Stomach (tissue), 9 donors: ENCODE data around the gene ADTRP. TPM values are rescaled to one million over a fixed set of nuclear protein-coding genes. Genes with fewer than 3 reads are reported as not detected.

Experiments
- DNase-seq, 2 donors: peaks; one replicate each; pipeline versions ENCODE4 v3.0.0 to v3.0.0-alpha.2; 2013 to 2019
- H3K27ac ChIP-seq, 5 donors: fragments of 200-600 bp in 4 of 5; sonication (generic) in 4 of 5; one replicate each; pipeline ENCODE4 v1.5.1; 2013 to 2019; ENCODE audit warnings: mild to moderate bottlenecking in 1 of 5, moderate library complexity in 1 of 5
- H3K27me3 ChIP-seq, 3 donors: fragments of 200-600 bp; sonication (generic); one replicate each; pipeline ENCODE4 v1.5.1; 2017 to 2019; ENCODE audit warnings: mixed run types in 1 of 3
- H3K36me3 ChIP-seq, 4 donors: fragments of 200-600 bp; sonication (generic); 1 replicate in 3 of 4; 2 replicates in 1 of 4; pipeline ENCODE4 v1.5.1; 2016 to 2019
- H3K4me1 ChIP-seq, 4 donors: fragments of 200-600 bp; sonication (generic); one replicate each; pipeline ENCODE4 v1.5.1; 2016 to 2019
- H3K4me3 ChIP-seq, 4 donors: fragments of 200-600 bp; sonication (generic) in 3 of 4; one replicate each; pipeline ENCODE4 v1.5.1; 2016 to 2019; ENCODE audit warnings: mild to moderate bottlenecking in 1 of 4
- H3K9me3 ChIP-seq, 4 donors: fragments of 200-600 bp; sonication (generic); one replicate each; pipeline ENCODE4 v1.5.1; 2016 to 2019
- EP300 ChIP-seq: sonication (generic); formaldehyde crosslinking; IDR thresholded peaks from one replicate; pipeline ENCODE4 v1.6.1; 2017; ENCODE audit warnings: antibody characterized with exemption
- POLR2A ChIP-seq, 4 donors: fragments of 450-650 bp; IDR thresholded peaks; one replicate each; pipeline ENCODE4 v1.6.1; 2016; ENCODE audit warnings: antibody characterized with exemption in 4 of 4, control low read depth in 2 of 4, mild to moderate bottlenecking in 1 of 4, moderate library complexity in 1 of 4
- POLR2AphosphoS5 ChIP-seq, 3 donors: sonication (generic); formaldehyde crosslinking; IDR thresholded peaks; one replicate each; pipeline ENCODE4 v1.6.1; 2016; ENCODE audit warnings: antibody characterized with exemption in 3 of 3
- WGBS, 5 donors: extraction: QIAGEN DNeasy Blood & Tissue Kit in 3 of 5; methylation state at CpG; one replicate each; pipeline versions ENCODE4 v1.1.5 to v1.1.7; 2013 to 2018; 5-methylcytosine and 5-hydroxymethylcytosine counted together
- intact Hi-C: fragments of 100-400 bp; cut with DNase I; formaldehyde crosslinking; loops from one replicate; pipeline ENCODE4 v1.15.1; 2023; ENCODE audit warnings: low total_unique reads
- polyA plus RNA-seq, 3 donors: library from polyadenylated mRNA; stranded (reverse); fragments of 200-250 nt; gene quantifications; one replicate each; pipeline ENCODE4 v1.2.3, GENCODE V29; 2013
- total RNA-seq, 5 donors: library from RNA; depleted of rRNA; stranded (reverse); fragments of >200 nt; gene quantifications; one replicate each; pipeline versions ENCODE4 v1.1.0 to v1.2.3, GENCODE V29; 2014 to 2016
- TF ChIP-seq, protein P1 (sequence below), 7 experiments: fragments of 450-650 bp in 4 of 7; fragments of 200-600 bp in 3 of 7; sonication (generic) in 3 of 7; IDR thresholded peaks; one replicate each; pipeline ENCODE4 v1.5.1; 2016 to 2019; ENCODE audit warnings: antibody characterized with exemption in 7 of 7, control low read depth in 2 of 7, mild to moderate bottlenecking in 1 of 7
- donor health status: healthy with polysubstance abuse.
- donor health status: Bipolar disorder and iron deficiency.
- donor health status: healthy.

The ADTRP gene
- total and polyA plus RNA-seq, 8 donors = 3.9 to 63.6 (median 20.8) TPM

DNA sequence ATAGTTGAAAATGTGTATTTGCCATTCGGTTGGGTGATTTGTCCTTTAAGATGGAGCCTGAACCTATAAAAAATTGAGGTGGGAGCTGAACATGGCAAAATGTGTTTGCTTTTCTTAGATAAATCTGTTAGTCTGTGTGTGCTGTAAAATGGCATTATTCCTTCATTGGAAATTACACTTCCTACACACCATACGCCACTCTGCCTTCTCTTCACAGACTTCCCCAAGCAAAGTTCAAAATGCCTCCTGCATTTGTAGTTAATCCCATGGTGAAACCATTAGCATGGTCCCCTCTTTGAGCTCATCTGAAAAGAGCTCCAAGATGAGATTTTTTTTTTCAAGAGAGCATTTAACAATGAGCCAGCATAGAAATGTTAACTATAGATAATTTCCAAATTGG lies 567 bp downstream of the ADTRP start:
- intact Hi-C loops = no loop called here
- TF ChIP-seq EP300 (no peak), POLR2A (IDR thresholded peaks at IDR 0.05) (no peak), POLR2AphosphoS5 (IDR thresholded peaks at IDR 0.05) (no peak)
- TF ChIP-seq, protein P1, sequence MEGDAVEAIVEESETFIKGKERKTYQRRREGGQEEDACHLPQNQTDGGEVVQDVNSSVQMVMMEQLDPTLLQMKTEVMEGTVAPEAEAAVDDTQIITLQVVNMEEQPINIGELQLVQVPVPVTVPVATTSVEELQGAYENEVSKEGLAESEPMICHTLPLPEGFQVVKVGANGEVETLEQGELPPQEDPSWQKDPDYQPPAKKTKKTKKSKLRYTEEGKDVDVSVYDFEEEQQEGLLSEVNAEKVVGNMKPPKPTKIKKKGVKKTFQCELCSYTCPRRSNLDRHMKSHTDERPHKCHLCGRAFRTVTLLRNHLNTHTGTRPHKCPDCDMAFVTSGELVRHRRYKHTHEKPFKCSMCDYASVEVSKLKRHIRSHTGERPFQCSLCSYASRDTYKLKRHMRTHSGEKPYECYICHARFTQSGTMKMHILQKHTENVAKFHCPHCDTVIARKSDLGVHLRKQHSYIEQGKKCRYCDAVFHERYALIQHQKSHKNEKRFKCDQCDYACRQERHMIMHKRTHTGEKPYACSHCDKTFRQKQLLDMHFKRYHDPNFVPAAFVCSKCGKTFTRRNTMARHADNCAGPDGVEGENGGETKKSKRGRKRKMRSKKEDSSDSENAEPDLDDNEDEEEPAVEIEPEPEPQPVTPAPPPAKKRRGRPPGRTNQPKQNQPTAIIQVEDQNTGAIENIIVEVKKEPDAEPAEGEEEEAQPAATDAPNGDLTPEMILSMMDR (IDR thresholded peaks at IDR 0.05) = no peak
- Histone ChIP-seq H3K27me3 (no peaks in the 10 kb centered on the region), H3K27ac (peak overlapping the region; percentile 42 to 85 (median 69)), H3K4me1 (peaks cover 0 to 11% (median 7%) of the 10 kb centered on the region in 4 donors), H3K36me3 (no peaks in the 10 kb centered on the region), H3K4me3 (peak overlapping the region in 3 of 4 donors; percentile 11 to 23 (median 19)), H3K9me3 (no peaks in the 10 kb centered on the region)
- no peak for DNase-seq
- 61 to 85% (median 75%) methylated on average over 2 of the region's 2 CpGs for WGBS, 5 donors

DNA sequence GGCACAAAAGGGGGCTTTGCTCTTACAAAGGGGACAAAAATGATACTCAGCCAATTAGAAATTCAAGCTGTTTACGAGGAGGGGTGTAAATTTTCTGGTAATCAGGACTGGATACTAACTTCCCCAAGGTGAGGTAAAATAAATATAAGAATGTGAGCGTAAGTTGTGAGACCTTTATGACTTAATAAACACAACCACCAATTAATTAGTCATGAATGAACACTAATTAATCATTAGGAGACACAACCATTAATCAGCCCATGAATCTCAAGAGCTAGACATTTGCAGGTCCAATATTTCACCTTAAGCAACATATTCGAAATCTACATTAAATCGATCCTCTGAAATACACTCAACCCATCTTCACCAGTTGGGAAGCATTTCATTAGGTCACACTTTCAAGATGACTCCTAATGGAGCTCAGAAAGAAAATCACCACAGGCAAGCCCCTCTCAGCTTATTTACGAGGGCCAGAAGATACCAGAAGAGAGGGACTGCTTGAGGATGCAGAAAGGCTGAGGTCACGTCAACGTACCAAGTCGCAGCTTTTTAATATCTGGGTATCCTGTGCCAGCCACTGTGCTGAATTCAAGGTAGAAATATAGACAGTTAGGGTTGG lies 2.7 kb downstream of the ADTRP start:
- Histone ChIP-seq H3K36me3 (no peaks in the 10 kb centered on the region), H3K27me3 (no peaks in the 10 kb centered on the region), H3K4me1 (peaks cover 9 to 19% (median 13%) of the 10 kb centered on the region in 4 donors), H3K4me3 (no peak overlapping the region), H3K27ac (no peak overlapping the region), H3K9me3 (no peaks in the 10 kb centered on the region)
- WGBS, 5 donors = 90 to 94% (median 91%) methylated on average over 8 of the region's 8 CpGs
- TF ChIP-seq EP300 (no peak), POLR2A (IDR thresholded peaks at IDR 0.05) (no peak), POLR2AphosphoS5 (IDR thresholded peaks at IDR 0.05) (no peak)
- TF ChIP-seq, protein P1 (IDR thresholded peaks at IDR 0.05) = no peak
- intact Hi-C loops = no loop called here
- no peak for DNase-seq

DNA sequence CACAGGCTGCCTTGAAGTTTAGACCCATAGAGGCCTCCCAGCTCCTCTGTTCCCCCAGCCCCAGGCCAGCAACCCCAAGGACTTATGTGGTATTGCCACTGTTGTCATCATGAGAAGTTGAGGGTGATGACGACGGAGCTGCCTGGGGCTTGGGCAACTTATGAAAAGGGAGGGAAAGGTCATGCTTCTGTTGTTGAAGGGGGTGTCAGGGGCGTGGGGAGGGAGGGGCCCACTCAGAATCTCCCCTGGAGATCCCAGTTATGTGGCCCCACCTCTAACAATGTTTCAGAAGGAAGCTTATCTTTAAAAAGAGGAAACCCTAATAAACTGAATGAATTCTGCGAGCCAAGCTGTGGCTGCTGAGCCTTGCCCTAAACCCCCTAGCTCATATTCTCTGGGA lies 4.2 kb downstream of the ADTRP start:
- no peaks in the 10 kb centered on the region for H3K36me3 ChIP-seq
- H3K4me1 ChIP-seq = peaks cover 21 to 28% (median 24%) of the 10 kb centered on the region in 4 donors
- no peak overlapping the region for H3K4me3 ChIP-seq
- WGBS, 5 donors = 55 to 67% (median 60%) methylated on average over 4 of the region's 4 CpGs
- no peak for DNase-seq
- H3K9me3 ChIP-seq = no peaks in the 10 kb centered on the region
- H3K27ac ChIP-seq = no peak overlapping the region
- TF ChIP-seq EP300 = no peak
- no peak for TF ChIP-seq POLR2A (IDR thresholded peaks at IDR 0.05)
- no peak for TF ChIP-seq POLR2AphosphoS5 (IDR thresholded peaks at IDR 0.05)
- TF ChIP-seq, protein P1 (IDR thresholded peaks at IDR 0.05) = no peak
- no peaks in the 10 kb centered on the region for H3K27me3 ChIP-seq
- intact Hi-C loops = no loop called here

GRCh38 chr6:11773581-11773980 lies 5.0 kb downstream of the ADTRP start:
- H3K27me3 ChIP-seq = no peaks in the 10 kb centered on the region
- intact Hi-C loops = no loop called here
- no peak for TF ChIP-seq EP300
- DNase-seq = no peak
- 91 to 96% (median 93%) methylated on average over 2 of the region's 2 CpGs for WGBS, 5 donors
- no peaks in the 10 kb centered on the region for H3K9me3 ChIP-seq
- H3K36me3 ChIP-seq = no peaks in the 10 kb centered on the region
- H3K4me3 ChIP-seq = no peak overlapping the region
- peaks cover 20 to 32% (median 27%) of the 10 kb centered on the region in 4 donors for H3K4me1 ChIP-seq
- no peak overlapping the region for H3K27ac ChIP-seq

DNA sequence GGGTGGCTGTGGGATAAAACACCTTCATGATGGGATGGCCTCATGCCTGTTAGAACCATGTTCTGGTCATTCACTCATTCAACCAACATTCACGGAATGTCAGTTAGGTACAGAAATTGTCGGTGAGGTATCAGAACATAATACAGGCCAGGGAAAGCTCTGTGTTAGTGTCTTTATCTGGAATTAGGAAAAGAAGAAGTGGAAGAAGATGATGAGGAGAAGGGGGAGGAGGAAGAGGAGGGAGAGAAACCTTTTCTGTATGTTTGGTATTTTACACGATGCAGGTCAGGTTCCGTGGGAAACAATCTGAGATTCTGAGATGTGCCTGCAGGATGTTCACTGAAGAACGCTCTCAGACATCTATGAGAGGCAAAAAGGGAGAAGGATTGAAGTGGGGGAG lies 5.6 kb downstream of the ADTRP start:
- DNase-seq = no peak
- intact Hi-C loops = no loop called here
- Histone ChIP-seq H3K4me1 (peaks cover 24 to 37% (median 31%) of the 10 kb centered on the region in 4 donors), H3K9me3 (no peaks in the 10 kb centered on the region), H3K27ac (no peak overlapping the region), H3K4me3 (no peak overlapping the region), H3K36me3 (no peaks in the 10 kb centered on the region), H3K27me3 (no peaks in the 10 kb centered on the region)
- TF ChIP-seq POLR2A (IDR thresholded peaks at IDR 0.05) = no peak
- 90 to 98% (median 96%) methylated on average over 4 to 5 of the region's 5 CpGs for whole genome bisulfite sequencing, 5 donors
